MCF 10A (cell line): ENCODE data around the gene CD9. TPM values are rescaled to one million over a fixed set of nuclear protein-coding genes. Genes with fewer than 3 reads are reported as not detected.

Source experiments
- BruUV-seq: library from RNA; stranded (reverse); fragments of 400-500 nt; replicated peaks from 2 replicates; lab custom pipeline; 2021; lab: Mats Ljungman, UMichigan
- CTCF ChIA-PET: fragments of 300-600 bp; sonication (Branson Sonifier 250); formaldehyde crosslinking; extraction: SDS; loops from one replicate; lab custom pipeline; 2021; ENCODE audit warnings: antibody characterized with exemption, inconsistent platforms; lab: Yijun Ruan, JAX
- POLR2A ChIA-PET: fragments of 300-600, 350-650 bp; sonication (Branson Sonifier 250); formaldehyde crosslinking; extraction: SDS; loops from one replicate; lab custom pipeline; 2020; ENCODE audit warnings: antibody characterized with exemption, inconsistent platforms; lab: Yijun Ruan, JAX
- DNase-seq: peaks from one replicate; pipeline ENCODE4 v3.0.0-alpha.2; 2018; ENCODE audit not compliant: unreplicated experiment
- H3K27ac Mint-ChIP-seq: one replicate; pipeline ENCODE4 v1.8.0; 2022; ENCODE audit warnings: mild to moderate bottlenecking, low read depth, mixed read lengths; ENCODE audit not compliant: unreplicated experiment
- H3K27me3 Mint-ChIP-seq: one replicate; pipeline ENCODE4 v1.8.0; 2022; ENCODE audit warnings: mixed read lengths; ENCODE audit not compliant: insufficient read depth, unreplicated experiment
- H3K36me3 Mint-ChIP-seq: one replicate; pipeline ENCODE4 v1.8.0; 2022; ENCODE audit warnings: mild to moderate bottlenecking, moderate library complexity, mixed read lengths; ENCODE audit not compliant: insufficient read depth, unreplicated experiment
- H3K4me1 Mint-ChIP-seq: one replicate; pipeline ENCODE4 v1.8.0; 2022; ENCODE audit warnings: mixed read lengths; ENCODE audit not compliant: insufficient read depth, unreplicated experiment
- H3K4me3 Mint-ChIP-seq: one replicate; pipeline ENCODE4 v1.8.0; 2022; ENCODE audit warnings: mild to moderate bottlenecking, moderate library complexity, mixed read lengths; ENCODE audit not compliant: unreplicated experiment
- H3K9me3 Mint-ChIP-seq: one replicate; pipeline ENCODE4 v1.8.0; 2022; ENCODE audit warnings: mixed read lengths; ENCODE audit not compliant: unreplicated experiment
- intact Hi-C: fragments of 100-400 bp; cut with micrococcal nuclease; formaldehyde crosslinking; loops from 2 replicates; pipeline ENCODE4 v1.14.1; 2022
- total RNA-seq: library from RNA; stranded (reverse); gene quantifications from 2 replicates; pipeline ENCODE4 v1.2.3, GENCODE V29; 2022
- TF ChIP-seq, protein P1 (sequence below): fragments of 200-600 bp; IDR thresholded peaks from one replicate; pipeline ENCODE4 v1.8.0; 2022; ENCODE audit warnings: antibody characterized with exemption, mild to moderate bottlenecking; ENCODE audit not compliant: unreplicated experiment

Gene CD9
- total RNA-seq, 1 experiment from 2014 or later, result 31.1 TPM

GRCh38 chr12:6183689-6184428 lies 16.3 kb upstream of the CD9 start:
- H3K9me3 Mint-ChIP-seq, result no peaks in the 10 kb centered on the region
- H3K4me1 Mint-ChIP-seq, result peaks cover 25% of the 10 kb centered on the region
- TF ChIP-seq, protein P1, sequence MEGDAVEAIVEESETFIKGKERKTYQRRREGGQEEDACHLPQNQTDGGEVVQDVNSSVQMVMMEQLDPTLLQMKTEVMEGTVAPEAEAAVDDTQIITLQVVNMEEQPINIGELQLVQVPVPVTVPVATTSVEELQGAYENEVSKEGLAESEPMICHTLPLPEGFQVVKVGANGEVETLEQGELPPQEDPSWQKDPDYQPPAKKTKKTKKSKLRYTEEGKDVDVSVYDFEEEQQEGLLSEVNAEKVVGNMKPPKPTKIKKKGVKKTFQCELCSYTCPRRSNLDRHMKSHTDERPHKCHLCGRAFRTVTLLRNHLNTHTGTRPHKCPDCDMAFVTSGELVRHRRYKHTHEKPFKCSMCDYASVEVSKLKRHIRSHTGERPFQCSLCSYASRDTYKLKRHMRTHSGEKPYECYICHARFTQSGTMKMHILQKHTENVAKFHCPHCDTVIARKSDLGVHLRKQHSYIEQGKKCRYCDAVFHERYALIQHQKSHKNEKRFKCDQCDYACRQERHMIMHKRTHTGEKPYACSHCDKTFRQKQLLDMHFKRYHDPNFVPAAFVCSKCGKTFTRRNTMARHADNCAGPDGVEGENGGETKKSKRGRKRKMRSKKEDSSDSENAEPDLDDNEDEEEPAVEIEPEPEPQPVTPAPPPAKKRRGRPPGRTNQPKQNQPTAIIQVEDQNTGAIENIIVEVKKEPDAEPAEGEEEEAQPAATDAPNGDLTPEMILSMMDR, result no peak
- H3K36me3 Mint-ChIP-seq, result no peaks in the 10 kb centered on the region
- no peak overlapping the region for H3K4me3 Mint-ChIP-seq
- CTCF ChIA-PET, result interaction anchor here (0.6 to 3.6 kb wide), 7 partner anchors 11 to 115 kb away, joined by 3 to 23 read pairs (median 5); no protein-coding TSS in a partner anchor
- POLR2A ChIA-PET, result interaction anchor here (0.5 to 3.1 kb wide), 12 partner anchors 12 to 490 kb away, joined by 3 to 40 read pairs (median 4); no protein-coding TSS in a partner anchor
- intact Hi-C loops, result loop anchor here (5.0 kb wide), 1 partner anchor 117 kb away; no protein-coding TSS in a partner anchor
- peak; percentile 76 for DNase-seq
- no peak overlapping the region for H3K27ac Mint-ChIP-seq
- no TSS peak for BruUV-seq
- no peaks in the 10 kb centered on the region for H3K27me3 Mint-ChIP-seq

- Mint-ChIP-seq H3K4me1 (peaks cover 25% of the 10 kb centered on the region), H3K9me3 (no peaks in the 10 kb centered on the region), H3K27me3 (peaks cover 11% of the 10 kb centered on the region), H3K36me3 (no peaks in the 10 kb centered on the region), H3K27ac (no peak overlapping the region), H3K4me3 (no peak overlapping the region)
- DNase-seq, result no peak
- TF ChIP-seq, protein P1, result no peak
- intact Hi-C loops, result no loop called here
- ChIA-PET CTCF (interaction anchor here (0.5 to 4.2 kb wide), 4 partner anchors 93 to 222 kb away, joined by 4 to 23 read pairs (median 6); no protein-coding TSS in a partner anchor), POLR2A (no interaction called here)
- no TSS peak for BruUV-seq
These were observed 14.0 kb upstream of the CD9 start for GRCh38 chr12:6185961-6186827.

DNA sequence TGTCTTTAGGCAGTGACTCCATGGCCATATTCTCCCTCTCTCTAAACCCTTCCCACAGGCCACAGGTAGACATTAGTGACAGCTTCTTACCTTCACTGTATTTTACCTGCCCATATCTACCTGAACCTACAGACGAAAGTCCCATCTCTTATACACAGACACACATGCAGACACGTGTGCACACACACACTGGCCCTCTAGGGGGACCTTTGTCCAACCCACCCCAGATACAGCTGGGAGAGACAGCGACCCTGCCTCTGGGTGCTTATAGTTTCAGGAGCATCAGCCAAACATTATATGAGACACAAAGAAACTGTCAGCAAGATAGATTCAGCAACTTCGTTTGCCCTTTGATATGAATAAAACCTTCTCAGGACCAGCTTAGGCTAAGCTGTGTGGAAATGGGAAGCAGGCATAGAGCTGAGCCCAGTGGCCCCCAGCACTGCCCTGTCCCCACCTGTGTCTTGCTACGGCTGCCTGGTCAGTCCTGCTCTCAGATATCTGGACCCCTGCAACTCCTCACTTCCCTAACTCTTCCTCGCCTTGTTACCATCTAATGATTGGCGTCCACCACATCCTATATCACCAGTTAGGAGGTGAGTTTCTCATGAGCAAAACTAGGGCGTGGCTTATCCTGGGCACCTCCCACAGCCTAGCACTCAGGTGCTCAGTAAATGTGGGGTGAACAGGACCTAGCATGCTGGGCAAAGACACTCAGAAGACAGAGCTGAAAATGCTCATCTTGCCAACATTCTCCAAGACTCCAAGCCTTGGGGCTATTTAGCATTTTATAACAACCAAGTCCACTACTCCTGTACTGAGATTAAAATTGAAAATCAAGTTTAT lies 12.0 kb upstream of the CD9 start:
- H3K27me3 Mint-ChIP-seq, result peaks cover 21% of the 10 kb centered on the region

More for the DNA sequence above, 12.0 kb upstream of the CD9 start:
- Mint-ChIP-seq H3K27ac (no peak overlapping the region), H3K9me3 (no peaks in the 10 kb centered on the region), H3K4me3 (no peak overlapping the region), H3K4me1 (peaks cover 20% of the 10 kb centered on the region), H3K36me3 (no peaks in the 10 kb centered on the region)
- intact Hi-C loops, result no loop called here
- ChIA-PET CTCF (interaction anchor here (0.6 to 4.2 kb wide), 12 partner anchors 7 to 199 kb away, joined by 3 to 23 read pairs (median 4); no protein-coding TSS in a partner anchor), POLR2A (interaction anchor here (0.7 kb wide), 1 partner anchor 90 kb away, joined by 4 read pairs; no protein-coding TSS in a partner anchor)
- BruUV-seq, result no TSS peak
- TF ChIP-seq, protein P1, result no peak
- peak; percentile 24 for DNase-seq
